HG03060 (cell line): ENCODE results near the gene CWC25.

ENCODE experiments used
- ATAC-seq: cut with Tn5 transposase; IDR thresholded peaks from one replicate; pipeline ENCODE4 v1.9.1; 2021; ENCODE audit warnings: low read depth, moderate number of reproducible peaks; ENCODE audit not compliant: unreplicated experiment

The CWC25 gene

DNA sequence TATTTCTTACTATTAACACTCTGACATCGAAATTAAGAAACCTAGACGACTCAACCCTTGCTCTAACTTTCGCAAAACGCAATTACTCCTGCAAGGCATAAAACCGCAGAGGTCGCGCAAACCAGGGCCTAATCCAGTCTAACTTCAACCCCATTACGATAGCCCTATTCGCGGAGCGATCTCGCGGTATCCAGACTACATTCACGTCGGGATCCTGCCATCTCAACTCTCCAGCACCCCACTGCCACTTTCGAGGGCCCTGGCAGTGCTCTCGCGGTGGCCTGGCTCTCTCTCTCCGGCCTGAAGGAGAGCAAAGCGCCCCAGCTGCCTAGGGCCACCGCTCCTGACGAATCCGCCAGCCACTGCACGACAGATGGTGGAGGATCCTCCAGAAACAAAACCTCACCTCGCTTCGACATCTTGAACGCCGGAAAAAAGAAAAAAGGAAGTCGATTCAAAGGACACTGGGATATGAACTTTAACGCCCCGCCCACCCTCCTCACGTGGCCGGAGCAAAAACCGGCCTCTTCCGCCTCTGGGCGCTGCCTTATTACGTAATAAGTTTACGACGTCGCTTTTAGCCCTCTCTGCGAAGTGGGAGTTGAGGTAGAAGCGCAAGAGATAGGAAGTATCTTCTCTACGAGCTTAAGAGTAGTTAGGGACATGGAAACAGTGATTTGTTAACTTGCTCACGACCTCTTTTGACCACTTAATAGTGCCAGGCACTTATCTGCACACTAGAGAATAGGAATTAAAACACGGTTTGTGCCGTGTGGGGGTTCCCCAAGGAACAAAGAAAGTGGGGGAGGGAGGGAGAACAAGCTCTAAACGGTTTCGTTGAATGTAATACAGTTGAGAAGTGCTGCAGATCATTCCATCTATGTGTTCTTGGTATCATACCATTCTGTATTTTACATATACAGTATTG is 28.4 kb upstream of the CWC25 start, which contains the start of gene RPL23:
Gene RPL23 (minus strand): TSS at position 430 of the 928 bp plus-strand sequence. CDS start 11 bp downstream, at position 419.
- ATAC-seq: no peak

DNA sequence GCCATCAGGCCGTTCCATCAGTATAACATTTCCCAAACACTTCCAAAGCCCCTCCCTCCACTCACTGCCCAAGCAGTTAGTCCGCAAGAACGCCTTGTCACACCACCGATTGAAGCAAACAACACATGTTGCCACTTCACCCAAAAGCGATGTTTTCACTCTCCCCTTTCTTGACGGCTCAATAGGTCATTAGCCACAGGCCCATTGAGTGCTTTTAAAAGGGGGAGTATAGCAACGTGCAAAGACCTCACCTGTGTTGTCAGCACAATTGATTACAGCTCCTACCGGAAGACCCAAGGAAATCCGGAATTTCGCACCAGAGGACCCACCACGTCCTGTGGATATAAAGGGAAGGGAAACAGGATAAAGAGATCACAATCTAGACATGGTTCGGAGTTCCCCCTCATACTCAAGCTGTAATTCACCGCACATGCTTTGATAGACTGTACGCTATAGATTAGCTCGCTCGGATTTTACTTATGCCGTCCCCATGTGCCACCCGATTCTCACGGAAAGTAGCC is 27.7 kb upstream of the CWC25 start:
- ATAC-seq: no peak

DNA sequence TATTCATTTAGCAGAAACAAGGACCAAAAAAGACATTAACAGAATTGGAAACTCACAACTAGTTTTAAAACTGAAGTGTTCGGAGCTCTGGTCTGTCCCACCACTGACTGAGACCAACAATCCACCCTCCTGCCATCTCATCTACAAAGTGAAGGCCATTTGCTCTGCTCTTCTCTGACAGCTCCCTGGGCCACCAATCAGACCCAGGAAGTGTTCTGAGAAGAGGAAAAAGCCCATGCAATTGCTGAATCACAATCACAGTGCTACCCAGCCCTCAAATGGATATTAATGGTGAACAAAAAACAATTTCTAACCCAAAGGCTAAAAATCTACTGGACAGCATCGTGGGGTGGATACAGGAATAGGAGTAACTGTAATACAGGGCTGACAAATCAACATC is 26.3 kb upstream of the CWC25 start:
- no peak for ATAC-seq

DNA sequence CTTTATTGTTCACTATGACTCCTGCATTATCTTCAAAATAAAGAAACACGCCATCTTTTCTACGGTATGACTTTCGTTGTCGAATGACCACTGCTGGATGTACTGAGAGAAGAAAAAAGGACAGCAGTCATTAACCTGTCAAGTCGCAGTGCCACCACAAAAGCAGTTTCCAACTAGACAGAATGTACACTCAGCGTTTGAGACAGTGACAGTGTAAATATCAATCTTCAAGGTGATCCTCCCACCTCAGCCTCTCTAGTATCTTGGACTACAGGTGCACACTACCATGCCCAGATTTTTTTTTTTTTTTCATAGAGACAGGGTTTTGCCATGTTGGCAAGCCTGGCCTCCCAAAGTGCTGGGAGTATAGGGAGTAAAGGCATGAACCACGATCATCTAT is 25.3 kb upstream of the CWC25 start:
- no peak for ATAC-seq

DNA sequence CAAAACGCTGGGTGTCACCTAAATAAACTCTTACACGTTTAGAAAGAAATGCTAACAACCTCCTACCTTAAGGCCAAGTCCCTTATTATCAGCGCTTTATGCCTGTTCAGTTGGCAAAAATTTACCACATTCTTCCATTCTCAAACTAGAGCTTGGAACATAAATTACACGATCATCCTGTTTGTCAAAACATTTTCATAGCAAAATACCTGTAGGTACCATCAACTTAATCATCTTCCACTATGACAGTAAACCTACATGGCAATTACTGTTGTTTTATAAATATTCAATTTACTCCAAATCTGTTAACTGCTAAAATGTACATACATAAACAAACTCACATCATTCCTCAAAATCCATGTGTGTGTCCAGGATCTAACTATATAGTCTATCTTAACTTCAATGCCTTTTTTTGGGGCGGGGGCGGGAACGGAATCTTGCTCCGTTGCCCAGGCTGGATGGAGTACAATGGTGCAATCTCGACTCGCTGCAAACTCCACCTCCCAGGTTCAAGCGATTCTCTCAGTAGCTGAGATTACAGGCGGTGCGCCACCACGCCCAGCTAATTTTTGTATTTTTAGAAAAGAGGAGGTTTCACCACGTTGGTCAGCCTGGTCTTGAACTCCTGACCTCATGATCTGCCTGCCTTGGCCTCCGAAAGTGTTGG is 24.0 kb upstream of the CWC25 start:
- no peak for ATAC-seq

DNA sequence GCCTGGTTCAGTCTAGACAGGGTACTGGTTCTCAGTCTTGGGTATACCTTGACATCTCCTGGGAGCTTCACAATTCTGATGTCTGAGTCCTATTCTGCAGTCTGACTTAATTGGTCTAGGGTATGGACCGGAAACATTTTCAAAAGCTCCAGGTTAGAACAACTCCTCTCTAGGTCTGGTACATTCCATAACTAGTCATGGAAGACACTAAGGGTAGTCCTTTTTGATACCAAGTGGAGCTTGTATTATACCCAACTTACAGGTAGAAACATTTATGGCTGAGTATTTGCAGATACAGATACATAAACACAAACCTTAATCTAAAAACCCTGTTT is 23.4 kb upstream of the CWC25 start:
- ATAC-seq: no peak

DNA sequence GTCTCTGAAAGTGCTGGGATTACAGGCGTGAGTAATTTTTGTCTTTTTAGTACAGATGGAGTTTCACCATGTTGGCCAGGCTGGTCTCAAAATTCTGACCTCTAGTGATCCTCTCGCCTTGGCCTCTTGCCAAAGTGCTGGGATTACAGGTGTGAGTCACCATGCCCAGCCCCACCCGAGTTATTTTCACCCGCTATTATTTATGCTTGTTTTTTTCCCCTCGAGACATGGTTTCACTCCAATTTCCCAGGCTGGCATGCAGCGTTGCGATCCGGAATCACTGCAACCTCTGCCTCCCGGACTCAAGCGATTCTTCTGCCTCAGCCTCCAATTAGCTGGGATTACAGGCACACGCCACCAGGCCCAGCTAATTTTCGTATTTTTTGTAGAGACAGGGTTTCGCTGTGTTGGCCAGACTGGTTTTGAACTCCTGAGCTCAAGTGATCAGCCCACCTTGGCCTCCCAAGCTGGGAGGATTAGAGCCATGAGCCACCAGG is 19.2 kb upstream of the CWC25 start:
- ATAC-seq: no peak

DNA sequence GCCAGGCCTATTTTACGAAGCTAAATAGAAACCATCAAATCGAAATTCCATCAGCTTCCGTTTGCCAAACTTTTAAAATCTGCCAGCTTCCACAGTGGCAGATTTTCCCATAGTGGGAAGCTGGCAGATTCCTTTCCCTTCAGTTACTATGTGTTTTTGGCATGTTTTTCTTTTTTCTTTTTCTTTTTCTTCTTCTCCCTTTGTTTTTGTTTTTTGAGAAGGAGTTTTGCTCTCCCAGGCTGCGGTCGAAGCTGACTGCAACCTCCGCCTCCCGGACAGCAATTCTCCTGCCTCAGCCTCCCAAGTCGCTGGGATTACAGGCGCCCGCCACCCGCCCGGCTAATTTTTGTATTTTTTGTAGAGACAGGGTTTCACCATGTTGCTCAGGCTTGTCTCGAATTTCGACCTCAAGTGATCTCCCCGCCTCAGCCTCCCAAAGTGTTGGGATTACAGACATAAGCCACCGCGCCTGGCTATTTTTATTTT is 684 bp upstream of the CWC25 start:
- no peak for ATAC-seq

DNA sequence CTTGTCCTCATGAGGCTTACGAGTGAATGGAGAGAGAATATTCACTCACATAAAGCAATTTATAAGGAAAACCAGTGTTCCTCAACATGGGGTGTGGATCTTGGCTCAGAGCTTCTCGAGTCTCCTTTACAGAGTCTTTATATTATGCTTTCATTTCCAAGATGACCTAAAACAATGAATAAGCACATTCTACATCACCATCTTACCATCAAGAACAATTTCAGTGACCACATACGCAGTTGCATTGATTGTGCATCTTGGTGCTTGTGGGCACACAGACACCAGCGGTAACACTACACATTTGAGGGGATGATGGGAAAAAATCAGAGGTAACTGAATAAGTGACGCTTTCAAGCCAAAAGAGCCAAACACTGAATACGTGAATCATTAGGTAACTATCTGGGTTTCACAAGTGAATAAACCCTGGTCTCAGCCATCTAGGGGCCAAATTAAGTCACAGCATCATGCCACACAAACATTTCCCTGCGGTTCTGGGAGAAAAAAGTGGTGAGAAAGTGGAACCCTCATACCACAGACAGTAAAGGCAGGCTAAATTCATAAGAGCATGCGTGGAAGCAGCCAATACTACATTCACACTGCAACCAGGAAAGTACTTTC is 9.4 kb downstream of the CWC25 start:
- no peak for ATAC-seq

DNA sequence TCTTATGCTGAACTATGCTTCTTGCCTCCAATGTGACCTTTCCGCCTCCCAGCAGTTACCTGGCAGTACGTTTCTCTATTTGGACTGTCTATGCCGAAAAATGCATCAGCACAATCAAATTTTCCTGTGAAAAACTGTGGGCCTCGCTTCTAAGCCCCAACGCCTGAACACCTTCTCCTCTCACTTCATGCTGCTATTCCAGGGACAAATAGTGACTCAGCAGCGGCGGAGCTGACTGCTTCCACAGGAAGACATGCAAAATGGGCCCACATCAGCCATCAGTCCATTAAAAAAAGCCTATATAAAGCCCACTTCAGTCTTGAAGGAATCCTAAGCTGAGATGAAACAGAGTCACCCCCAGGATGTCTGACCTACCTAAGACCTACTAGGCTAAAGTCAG is 15.3 kb downstream of the CWC25 start:
- no peak for ATAC-seq

DNA sequence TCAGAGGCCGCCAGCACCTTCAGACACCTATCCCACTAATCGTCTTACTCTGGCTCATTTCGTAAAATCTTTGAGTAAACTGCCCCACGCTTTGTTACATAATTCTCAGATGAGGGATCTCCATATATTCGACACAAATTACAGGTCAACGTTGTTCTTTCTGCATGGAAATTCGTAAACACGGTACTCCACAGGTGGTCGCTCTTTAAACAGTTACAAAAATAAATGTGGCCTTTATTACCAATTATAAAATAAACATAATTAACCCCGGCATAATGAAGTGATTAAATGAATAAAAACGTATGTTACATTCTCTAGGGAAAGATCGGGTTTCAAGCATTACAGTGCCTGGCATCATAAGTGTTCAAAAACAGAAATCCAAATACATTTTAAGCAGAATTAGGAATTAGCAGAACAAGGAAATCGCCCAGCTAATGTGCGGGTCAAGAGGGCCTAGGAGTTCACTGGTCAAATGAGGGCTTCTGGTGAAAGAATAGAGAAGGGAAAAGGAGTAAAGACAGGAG is 24.8 kb downstream of the CWC25 start:
- ATAC-seq: no peak

DNA sequence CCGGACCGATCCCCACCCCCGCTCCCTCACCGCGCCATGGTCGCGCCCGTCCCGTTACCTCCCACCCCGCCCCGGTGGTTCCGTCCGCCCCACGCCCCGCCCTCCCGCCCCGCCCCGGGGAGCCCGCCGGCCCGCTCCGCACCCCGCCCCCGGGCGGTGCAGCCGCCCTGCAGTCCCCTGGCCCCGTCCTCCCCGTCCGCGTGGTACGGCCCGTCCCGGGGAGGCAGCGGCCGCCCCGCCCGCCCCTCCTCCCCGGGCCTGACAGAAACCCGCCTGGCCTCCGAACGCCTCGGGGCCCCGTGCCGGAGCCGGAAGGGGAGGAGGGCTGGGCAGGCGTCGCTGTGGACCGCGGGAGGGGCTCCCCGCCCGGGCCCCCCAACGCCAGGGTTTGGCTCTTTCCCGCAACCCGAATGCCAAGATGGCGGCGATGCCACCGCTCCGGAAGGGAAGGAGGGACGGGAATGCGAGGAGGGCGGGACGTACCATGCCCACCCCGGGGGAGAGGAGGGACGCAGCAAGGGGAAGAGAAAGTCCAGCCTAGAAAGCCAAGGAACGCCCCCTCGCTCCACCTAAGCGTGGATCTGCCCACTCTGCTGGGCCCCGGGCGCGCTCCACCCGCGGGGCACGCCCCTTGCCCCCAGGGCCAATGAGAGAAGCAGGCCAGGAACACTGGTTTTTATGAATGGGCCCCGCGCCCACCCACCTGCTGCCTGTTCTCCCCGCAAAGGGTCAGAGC is 25.5 kb downstream of the CWC25 start, which contains the start of gene PIP4K2B:
Gene PIP4K2B (minus strand): TSS at position 56 of the 736 bp plus-strand sequence. CDS start 132 bp downstream, outside the sequence.
- ATAC-seq: peak; percentile 58

DNA sequence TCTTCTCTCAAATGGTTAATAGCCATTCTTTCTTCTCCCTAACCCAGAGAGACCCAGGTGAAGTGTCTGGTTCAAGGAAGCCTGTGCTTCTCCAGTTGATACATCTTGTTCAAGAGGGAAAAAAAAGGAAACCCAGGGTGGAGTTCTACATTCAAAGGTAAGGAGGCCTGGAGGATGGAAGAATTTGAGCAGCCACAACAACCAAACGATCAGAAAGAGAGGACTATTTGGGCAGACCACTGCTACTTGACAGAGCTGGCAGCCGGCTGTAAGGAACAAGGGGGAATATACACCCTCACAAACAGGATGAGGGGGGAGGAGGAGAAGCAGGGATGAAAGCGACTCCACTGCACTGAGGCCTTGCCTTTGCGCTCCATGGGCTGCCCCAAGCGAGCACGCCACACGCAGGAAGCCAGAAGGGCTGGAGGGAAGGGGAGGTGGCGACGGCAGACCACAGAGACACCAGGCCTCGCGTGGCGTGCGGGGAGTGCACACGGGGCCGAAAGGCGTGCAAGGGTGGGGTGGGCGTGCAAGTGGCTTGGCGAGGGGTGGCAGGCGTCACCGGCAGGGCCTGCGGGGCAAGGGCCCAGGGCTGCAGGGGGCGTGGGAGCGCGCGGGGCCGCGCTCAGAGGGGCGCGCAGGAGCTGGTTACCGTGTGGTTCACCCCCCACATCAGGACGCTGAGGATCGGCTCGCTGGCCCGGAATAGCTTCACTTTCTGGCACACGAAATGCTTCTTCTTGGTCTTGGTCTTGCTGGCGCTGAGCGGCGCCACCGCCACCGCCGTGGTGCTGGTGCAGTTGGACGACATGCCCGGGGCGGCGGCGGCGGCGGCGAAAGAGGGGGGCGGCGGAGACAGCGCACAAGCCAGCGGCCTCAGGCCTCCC is 26.3 kb downstream of the CWC25 start:
- peak; percentile 13 for ATAC-seq

DNA sequence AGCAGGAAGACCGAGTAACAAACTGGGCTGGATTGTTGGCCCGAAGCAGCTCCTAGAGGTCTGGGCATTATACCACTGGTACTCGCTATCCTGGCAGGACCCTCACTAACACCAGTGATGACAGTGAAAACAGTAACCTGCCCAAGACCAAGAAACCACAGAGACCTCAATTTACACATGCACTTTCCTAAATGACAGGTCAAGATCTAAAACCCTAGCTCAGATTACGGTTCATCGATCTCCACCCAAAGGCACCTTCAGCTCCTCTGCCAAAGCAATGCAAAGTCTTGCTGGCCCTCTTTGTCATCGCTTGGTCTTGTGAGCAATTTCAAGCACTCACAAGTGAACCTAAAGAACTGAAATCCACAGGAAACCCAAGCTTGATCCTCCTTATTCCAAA is 27.3 kb downstream of the CWC25 start:
- no peak for ATAC-seq

DNA sequence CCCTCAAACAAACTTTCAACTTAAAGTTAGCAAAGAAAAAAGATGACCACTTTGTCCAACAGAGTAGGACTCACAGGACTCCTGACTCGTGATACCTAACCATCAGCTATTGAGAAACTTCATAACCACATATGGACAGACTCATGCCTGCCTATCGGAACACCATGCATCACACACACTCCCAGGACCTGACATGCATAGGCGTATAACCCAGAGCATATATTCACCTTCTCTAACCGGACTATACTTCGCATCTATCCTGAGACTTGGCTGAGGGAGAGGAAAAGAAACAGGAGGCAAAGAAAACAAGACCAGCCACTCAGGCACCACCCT is 28.0 kb downstream of the CWC25 start:
- ATAC-seq: no peak

DNA sequence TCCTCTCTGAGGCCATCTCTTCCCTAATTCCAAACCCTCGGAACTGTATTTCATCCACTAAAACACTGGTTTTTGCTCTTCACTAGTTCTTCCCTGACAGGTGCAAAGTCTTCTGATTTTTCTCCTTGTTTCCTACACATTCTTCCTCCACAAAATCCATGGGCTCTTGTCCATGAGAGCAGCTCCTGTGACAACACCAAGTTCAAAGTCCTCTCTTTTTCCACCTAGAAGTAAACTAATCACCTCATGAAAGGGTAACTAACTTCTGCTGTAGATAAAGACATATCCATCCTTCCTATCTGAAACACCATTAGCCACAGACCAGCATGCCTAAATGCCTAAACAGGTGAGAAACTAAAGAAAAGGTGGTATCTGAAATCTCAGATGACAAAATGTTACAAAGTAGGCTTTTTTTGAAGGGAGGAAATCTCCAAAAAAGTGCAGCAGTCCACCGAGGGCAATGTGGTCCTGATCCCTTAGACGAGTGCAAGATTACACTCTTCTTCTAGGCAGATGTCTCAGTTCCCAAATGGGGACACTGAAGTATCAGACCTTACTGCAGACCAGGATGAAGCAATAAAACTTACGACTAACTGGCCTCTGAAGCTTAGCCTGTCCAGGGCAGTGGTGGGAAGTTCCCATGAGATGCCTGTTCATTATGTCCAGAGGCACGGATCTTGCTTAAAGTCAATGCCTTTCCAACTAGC is 28.5 kb downstream of the CWC25 start:
- ATAC-seq: no peak

DNA sequence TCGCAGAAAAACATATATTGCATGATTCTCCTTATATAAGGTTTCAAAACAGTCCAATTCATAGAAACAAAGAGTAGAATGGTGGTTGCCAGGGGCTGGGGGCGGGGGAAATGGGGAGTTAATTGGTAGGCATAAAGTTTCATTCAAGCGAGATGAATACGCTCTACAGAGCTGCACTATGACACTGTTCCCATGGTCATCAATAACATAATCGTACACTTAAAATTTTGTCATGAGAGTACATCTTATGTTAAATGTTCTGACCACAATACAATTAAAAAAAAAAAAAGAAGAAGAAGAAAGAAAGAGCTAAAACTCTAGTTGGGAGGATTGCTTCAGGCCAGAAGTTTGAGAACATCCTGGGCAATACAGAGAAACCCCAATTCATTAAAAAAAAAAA is 30.9 kb downstream of the CWC25 start:
- no peak for ATAC-seq

DNA sequence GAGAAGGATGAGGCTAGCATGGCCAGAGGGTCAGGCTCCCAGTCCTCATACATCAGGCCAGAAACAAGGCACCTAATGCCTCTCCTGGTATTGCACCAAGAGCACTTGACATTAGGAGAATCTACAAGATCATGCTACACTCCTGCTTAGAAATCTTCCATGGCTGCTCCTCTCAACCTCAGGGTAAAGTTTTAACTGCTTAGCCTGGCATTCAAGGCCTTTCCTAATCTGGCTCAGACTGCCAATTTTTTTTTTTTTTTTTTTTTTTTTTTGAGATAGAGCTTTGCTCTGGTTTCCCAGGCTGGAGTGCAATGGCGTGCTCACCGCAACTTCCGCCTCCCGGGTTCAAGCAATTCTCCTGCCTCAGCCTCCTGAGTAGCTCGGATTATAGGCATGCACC is 34.0 kb downstream of the CWC25 start:
- no peak for ATAC-seq
